Measurements from ENCODE around the gene C20orf96.
"Not testable (repeated sequence)": the region's sequence is repeated elsewhere in the genome, so short reads cannot be mapped to it uniquely, and the experiment has no call there.

The C20orf96 gene

GRCh38 chr20:278607-279571 is 11.7 kb downstream of the C20orf96 start:
- no peak for DNase-seq

- DNase-seq: no peak
These were observed 12.4 kb downstream of the C20orf96 start for GRCh38 chr20:278181-278580.

DNA sequence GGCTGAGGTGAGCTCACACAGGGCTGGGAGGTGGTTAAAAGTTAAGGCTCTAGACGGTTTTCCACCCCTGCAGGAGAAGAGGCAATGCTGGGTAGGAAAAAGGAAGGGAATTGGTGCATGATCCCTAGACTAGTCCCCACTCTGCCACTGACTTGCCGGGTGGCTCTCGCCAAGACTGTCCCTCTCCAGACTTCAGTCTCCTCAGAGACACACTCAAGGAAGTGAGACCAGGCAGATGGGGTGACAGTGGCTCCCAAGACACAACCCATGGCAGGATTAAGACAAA is 13.1 kb downstream of the C20orf96 start:
- DNase-seq: no peak

GRCh38 chr20:276620-277495 is 13.7 kb downstream of the C20orf96 start:
- no peak for DNase-seq

GRCh38 chr20:275791-276190 is 14.8 kb downstream of the C20orf96 start:
- DNase-seq: no peak

- DNase-seq: no peak
These were observed 16.7 kb downstream of the C20orf96 start for GRCh38 chr20:273884-274283.

DNA sequence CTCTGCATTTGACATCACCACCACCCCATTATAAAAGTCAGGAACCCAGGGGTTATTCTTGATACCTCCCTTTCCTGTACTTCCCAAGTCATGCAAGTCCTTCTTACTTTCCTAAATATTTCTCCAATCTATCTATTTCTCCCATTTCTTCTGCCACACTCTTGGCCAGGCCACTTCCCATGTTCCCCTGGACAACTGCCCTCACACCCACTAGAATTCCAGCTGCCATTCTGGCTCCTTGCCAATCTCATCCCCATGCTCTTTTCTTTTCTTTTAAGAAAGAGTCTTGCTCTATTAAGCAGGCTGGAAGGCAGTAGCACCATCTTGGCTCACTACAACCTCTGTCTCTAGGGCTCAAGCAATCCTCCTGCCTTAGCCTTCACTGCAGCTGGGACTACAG is 17.8 kb downstream of the C20orf96 start:
- no peak for DNase-seq

DNA sequence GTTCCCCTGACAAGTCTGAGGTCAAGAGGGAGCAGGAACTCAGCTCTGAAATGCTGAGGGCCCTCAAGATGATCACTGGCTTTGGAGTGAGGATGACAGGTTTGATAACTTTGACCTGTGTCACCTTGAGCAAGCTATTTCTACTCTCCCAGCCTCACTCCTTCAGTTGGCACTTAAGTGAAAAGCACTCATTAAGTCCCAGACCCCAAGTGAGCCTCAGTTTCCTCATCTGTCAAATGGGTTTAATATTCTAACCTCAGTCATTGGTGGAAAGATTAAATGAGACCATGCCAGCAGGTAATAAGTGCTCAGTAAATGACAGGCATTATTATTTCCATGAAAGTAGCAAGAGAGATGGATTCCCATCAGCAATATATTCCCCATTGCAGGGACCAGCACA is 19.0 kb downstream of the C20orf96 start:
- no peak for DNase-seq

DNA sequence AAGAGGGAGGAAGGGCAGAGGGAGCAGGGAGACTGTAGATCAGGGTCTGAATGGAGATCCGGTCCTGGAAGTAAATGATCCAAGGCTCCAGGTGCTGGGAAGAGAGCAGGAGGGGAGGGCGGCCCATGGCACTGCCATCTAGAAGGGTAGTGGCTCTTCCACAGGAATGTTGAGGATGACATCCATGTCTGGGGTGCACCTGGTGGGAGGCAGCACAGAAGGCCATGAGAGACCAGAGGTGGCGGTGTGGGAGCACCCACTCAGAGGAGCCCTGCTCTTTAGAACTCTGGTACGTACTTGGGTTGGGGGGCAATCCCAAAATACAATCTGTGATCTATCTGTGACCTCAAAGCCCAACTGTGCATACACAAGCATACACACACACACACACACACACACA is 19.5 kb downstream of the C20orf96 start:
- DNase-seq: no peak

DNA sequence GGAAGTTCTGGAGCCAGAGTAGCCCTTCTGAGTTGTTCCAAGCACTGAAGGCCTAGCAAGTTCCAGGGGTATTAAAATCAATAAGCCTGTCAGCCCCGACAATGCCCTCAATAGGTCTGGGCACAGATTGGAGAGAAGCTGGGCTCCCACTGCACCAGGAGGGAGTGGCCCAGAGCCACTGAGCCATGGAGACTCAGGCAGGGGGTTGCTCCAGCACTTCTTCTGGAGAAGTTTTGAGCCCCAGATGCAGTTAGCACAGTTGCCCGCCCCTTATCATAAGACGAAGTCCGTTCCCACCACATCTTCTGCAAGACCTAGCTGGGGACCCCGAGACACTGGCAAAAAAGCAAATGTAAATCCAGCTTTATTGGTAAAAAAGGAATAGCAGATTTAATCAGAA is 20.0 kb downstream of the C20orf96 start:
- DNase-seq: no peak

GRCh38 chr20:266596-267562 is 23.7 kb downstream of the C20orf96 start:
- DNase-seq: peak; percentile 43

DNA sequence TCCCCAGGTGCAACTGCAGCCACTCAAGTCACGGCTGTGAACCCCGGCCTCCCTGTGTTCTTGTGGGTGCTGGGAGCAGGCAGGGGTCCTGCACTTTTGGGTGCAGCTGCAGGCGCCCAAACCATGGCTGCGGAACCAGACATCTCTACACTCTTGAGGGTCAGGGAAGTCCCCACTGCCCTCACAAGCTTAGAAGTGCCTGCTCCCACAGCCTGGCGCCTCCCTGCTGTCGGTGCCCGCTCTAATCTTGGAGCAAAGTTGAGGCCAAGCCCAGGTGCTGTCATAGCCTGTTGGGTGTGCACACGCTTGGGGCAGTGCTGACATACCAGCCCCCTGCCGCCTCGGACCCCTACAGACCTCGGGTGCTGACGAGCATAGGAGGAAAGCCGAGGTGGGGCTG is 26.8 kb downstream of the C20orf96 start:
- DNase-seq: no peak

GRCh38 chr20:259981-260380 is 30.6 kb downstream of the C20orf96 start:
- no peak for DNase-seq

- DNase-seq: no peak
These were observed 31.6 kb downstream of the C20orf96 start for GRCh38 chr20:258963-259362.

DNA sequence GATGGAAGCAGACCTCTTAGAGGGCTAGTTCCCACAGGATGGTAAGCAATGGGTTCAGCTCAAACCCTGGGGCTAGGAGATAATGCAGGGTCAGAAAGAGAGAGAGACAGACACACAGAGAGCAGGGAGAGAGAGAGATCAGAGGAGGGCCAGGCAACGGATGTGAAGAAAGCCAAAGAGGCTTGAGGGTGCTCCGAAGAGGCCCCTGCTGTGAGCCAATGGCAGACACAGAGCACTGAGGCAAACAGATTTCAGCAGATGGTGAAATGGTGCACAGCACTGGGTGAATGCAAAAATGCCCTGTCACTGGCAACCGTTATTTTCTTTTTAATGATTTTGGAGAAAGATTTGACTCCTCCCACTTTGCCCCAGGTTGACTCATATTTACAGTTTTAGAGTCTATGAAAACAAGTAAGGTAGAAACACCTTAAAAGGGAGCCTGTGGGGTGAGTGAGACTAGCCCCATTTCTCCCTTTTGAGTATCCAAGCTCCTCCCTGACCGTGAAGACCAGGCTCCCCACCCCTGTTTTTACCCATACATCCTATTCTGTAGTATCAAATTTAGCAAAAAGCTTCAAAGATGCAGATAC is 32.2 kb downstream of the C20orf96 start:
- no peak for DNase-seq

DNA sequence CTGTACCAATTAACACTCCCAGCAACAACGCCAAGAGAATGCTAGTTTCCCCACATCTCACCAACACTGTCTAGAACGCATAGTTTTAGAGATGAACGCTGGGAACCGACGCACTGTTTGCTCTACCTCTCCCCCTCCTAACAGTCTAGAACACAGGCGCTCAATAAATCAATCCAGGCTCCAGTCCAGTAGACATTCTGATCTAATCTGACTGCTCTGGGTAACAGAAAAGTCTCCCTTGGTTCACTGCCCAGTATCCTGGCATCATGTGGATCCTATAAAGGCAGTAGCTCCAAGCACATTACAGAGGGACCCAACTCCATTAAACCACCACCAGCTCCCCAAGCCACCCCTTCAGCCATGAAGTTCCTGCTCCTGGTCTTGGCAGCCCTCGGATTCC is 33.1 kb downstream of the C20orf96 start, which contains the start of gene DEFB132:
Gene DEFB132, plus strand, starts transcription at position 306 of the 400 bp plus-strand sequence. Its CDS starts 55 bp downstream, at position 361.
- DNase-seq: no peak

DNA sequence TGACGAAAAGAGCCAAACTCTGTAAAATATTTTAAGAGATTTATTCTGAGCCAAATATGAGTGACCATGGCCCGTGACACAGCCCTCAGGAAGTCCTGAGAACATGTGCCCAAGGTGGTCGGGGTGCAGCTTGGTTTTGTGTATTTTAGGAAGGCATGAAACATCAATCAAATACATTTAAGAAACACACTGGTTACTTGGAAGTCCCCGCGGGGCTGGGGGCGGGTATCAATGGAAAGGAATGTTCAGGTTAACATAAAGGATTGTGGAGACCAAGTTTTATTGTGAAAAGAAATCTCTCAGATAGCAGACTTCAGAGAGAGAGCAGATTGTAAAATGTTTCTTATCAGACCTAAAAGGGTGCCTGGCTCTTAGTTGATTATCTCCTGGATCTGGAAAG is 37.1 kb downstream of the C20orf96 start:
- not testable (repeated sequence) for DNase-seq

GRCh38 chr20:252801-253200 is 37.7 kb downstream of the C20orf96 start:
- DNase-seq: no peak

DNA sequence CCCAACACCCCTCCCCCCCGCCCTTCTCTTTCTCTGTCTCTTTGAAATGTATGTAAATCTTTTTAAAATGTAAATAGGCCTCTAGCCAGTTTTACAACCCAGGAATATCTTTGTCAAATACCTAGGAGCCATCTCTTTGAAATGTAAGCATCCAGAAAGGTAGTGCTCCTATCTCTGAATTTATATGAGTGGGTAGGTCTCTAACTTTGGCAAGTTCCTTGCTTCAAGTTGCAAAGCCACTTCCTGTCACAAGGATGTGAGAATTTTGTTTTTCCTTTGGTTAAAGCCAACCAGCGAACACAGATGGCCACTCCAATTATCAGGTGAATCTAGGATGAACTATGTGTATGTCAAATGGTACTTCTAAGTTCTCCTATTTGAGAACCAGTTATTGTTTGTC is 39.2 kb downstream of the C20orf96 start:
- DNase-seq: no peak

DNA sequence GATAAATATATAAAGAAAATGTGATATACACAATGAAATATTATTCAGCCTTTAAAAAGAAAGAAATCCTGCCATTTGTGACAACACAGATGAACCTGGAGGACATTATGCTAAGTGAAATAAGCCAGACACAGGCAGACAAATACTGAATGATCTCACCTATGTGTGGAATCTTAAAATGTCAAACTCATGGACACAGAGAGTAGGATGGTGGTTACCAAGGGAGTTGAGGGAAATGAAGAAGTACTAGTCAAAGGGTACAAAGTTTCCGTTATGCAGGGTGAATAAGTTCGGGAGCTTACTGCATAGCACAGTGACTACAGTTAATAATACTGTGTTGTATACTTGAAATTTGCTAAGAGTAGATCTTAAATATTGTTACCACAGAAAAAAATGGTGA is 47.6 kb downstream of the C20orf96 start:
- no peak for DNase-seq

- DNase-seq: no peak
These were observed 52.6 kb downstream of the C20orf96 start for GRCh38 chr20:237929-238328.

DNA sequence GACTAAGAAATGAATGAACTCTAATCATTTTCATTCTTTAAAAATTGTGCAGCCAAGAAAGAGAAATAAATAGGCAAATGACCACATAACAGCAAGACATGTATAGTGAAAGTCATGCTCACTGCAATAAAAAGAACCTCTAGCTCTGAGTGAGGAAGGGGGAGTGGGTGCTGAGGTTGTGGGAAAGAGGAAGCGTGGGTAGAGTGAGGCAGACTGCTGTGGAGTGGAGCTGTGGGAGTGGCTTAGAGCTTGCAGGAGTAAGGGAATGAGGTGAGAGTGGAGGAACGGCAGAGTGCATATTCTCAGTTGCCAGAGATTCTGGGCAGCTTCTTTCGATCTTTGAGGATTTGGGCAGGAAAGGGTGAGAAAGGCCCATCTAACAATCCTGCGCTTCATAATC is 53.1 kb downstream of the C20orf96 start:
- DNase-seq: no peak
